GM21619 (cell line): ENCODE data around the gene TTC27.
"Not testable (repeated sequence)": the region's sequence is repeated elsewhere in the genome, so short reads cannot be mapped to it uniquely, and the experiment has no call there.

Experiments used
- ATAC-seq: cut with Tn5 transposase; IDR thresholded peaks from one replicate; pipeline ENCODE4 v1.9.1; 2021; ENCODE audit not compliant: unreplicated experiment

TTC27 gene

GRCh38 chr2:32844253-32844652 is 216.4 kb downstream of the TTC27 start:
- no peak for ATAC-seq

DNA sequence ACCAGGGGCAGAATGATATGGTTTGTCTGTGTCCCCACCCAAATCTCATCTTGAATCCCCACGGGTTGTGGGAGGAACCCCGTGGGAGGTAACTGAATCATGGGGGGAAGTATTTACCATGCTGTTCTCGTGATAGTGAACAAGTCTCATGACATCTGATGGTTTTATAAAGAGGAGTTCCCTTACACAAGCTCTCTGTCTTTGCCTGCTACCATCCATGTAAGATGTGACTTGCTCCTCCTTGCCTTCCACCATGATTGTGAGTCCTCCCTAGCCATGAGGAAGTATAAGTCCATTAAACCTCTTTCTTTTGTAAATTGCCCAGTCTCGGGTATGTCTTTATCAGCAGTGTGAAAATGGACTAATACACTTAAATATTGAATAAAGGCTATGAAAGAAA is 218.4 kb downstream of the TTC27 start:
- ATAC-seq: not testable (repeated sequence)

- ATAC-seq: no peak
These were observed 219.9 kb downstream of the TTC27 start for GRCh38 chr2:32847734-32848133.

- no peak for ATAC-seq
These were observed 221.8 kb downstream of the TTC27 start for GRCh38 chr2:32849456-32850194.

GRCh38 chr2:32851777-32852439 is 224.1 kb downstream of the TTC27 start:
- ATAC-seq: no peak

GRCh38 chr2:32852856-32853255 is 225.0 kb downstream of the TTC27 start:
- no peak for ATAC-seq

GRCh38 chr2:32856891-32857290 is 229.0 kb downstream of the TTC27 start:
- no peak for ATAC-seq

GRCh38 chr2:32858713-32859112 is 230.9 kb downstream of the TTC27 start:
- ATAC-seq: no peak

GRCh38 chr2:32860385-32860784 is 232.5 kb downstream of the TTC27 start:
- no peak for ATAC-seq

DNA sequence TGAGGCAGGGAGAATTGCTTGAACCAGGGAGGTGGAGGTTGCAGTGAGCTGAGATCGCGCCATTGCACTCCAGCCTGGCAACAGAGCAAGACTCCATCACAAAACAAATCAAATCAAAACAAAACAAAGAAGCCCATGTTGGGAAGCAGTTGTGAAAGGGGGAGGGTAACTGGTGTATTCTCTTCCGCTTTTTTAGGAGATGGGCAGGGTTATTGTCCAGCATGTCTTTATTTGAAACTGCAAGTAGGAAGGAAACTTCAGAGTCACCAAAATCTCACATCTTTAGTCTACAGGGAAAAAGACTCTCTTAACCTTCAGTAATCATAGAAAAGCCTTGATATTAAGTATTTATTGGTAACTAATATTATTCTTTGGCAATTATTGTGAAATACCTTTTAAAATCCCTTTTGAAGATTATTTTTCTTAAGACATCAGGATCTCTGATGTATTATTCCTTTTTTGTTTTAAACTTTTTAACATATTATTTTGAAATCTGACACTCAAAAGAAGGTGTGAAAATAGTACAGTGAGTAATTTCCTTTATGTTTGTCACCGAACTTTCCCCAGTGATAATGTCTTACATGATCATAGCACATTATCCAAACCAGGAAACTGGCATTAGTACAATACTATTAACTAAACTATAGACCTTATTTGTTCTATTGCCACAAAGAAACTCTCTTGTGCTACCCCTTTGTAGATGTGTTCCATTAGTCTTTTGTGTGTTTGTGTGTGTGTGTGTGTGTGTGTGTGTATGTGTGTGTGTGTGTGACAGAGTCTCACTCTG is 234.6 kb downstream of the TTC27 start:
- ATAC-seq: no peak

- ATAC-seq: no peak
These were observed 235.5 kb downstream of the TTC27 start for GRCh38 chr2:32863326-32863725.

- ATAC-seq: no peak
These were observed 236.0 kb downstream of the TTC27 start for GRCh38 chr2:32863803-32864202.

DNA sequence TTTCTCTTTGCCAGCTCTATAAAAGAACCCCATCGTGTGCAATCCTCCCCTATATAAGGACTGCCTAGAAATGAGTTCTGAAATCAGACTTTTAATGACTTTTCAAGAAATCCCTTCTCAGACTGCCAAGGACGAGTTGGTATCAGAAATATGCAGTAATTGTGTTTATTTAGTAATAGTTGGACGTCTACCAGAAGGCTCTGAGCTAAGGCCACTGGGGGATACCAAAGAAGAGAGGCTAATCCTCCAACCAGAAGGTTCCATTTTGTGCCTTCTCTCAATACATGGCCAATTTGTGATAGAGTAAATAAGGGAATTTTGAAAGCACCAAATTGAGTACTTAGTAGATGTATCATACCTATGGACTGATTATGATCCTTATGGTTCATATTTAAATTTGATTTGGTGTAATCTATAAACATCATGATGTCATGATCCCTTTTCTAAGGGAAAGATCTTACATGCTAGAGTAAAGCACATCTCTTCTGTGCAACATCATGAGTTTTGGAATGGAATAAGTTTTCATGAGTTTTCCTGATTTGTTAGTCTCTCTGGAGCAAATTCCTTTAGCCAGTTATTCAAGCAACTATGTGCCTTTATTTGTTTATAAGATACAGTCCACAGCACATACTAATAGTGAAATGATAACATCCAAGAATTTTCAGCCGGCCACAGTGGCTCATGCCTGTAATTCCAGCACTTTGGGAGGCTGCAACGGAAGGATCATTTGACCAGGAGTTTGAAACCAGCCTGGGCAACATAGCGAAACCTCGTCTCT is 236.7 kb downstream of the TTC27 start:
- ATAC-seq: no peak

DNA sequence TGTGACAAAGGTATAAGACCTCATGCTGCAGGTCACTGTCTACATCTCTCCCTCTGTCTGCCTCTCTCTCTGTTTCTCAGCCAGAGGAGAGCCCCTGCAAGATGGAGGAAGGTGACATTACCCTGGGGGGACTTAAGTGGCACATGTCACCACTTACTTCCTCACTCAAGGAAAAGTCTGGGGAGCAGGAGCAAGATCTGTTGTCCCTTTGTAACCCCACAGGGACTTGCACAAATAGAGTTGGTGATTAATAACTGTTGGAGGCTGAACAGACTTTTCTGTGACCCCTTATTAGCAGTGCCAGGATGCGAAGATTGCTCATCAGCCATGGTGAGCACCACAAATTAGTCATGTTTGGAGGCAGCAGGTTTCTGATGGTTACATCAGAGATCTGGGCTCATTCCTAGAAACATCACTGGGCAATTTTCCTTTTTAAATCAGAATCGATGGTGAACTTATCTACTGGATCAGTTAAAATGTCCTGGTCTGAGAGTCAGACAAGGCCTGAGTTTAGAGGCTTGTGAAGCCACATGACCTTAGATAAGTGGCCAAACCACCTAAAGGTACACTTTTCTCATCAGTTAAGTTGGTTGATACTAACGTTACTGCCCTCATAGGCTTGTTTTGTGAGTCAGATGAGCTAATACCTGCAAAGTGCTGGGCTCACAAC is 237.7 kb downstream of the TTC27 start:
- no peak for ATAC-seq

GRCh38 chr2:32866462-32866861 is 238.6 kb downstream of the TTC27 start:
- not testable (repeated sequence) for ATAC-seq
